GM21723 (cell line): ENCODE data around the gene KLHL7.
"Not testable (repeated sequence)": the region's sequence is repeated elsewhere in the genome, so short reads cannot be mapped to it uniquely, and the experiment has no call there.

ENCODE experiments used
- ATAC-seq: cut with Tn5 transposase; IDR thresholded peaks from one replicate; pipeline ENCODE4 v1.9.1; 2021; ENCODE audit warnings: mild to moderate bottlenecking, moderate library complexity; ENCODE audit not compliant: unreplicated experiment

Gene KLHL7

GRCh38 chr7:23106823-23107663, 1.5 kb downstream of the KLHL7 start:
- ATAC-seq = no peak

GRCh38 chr7:23107781-23108180, 2.2 kb downstream of the KLHL7 start:
- no peak for ATAC-seq

GRCh38 chr7:23108995-23109394, 3.4 kb downstream of the KLHL7 start:
- no peak for ATAC-seq

- ATAC-seq = no peak
These were observed 3.9 kb downstream of the KLHL7 start for GRCh38 chr7:23109470-23109869.

- no peak for ATAC-seq
These were observed 9.3 kb downstream of the KLHL7 start for GRCh38 chr7:23114896-23115295.

GRCh38 chr7:23115991-23116390, 10.4 kb downstream of the KLHL7 start:
- ATAC-seq = no peak

- no peak for ATAC-seq
These were observed 12.3 kb downstream of the KLHL7 start for GRCh38 chr7:23117841-23118240.

- ATAC-seq = no peak
These were observed 14.5 kb downstream of the KLHL7 start for GRCh38 chr7:23120106-23120505.

GRCh38 chr7:23121165-23121564, 15.6 kb downstream of the KLHL7 start:
- no peak for ATAC-seq

GRCh38 chr7:23123007-23123406, 17.4 kb downstream of the KLHL7 start:
- no peak for ATAC-seq

- no peak for ATAC-seq
These were observed 17.9 kb downstream of the KLHL7 start for GRCh38 chr7:23123465-23123864.

- ATAC-seq = no peak
These were observed 23.5 kb downstream of the KLHL7 start for GRCh38 chr7:23129036-23129435.

GRCh38 chr7:23131799-23132198, 26.2 kb downstream of the KLHL7 start:
- ATAC-seq = not testable (repeated sequence)

- no peak for ATAC-seq
These were observed 28.2 kb downstream of the KLHL7 start for GRCh38 chr7:23133797-23134196.

- ATAC-seq = no peak
These were observed 30.2 kb downstream of the KLHL7 start for GRCh38 chr7:23135755-23136154.

- no peak for ATAC-seq
These were observed 30.6 kb downstream of the KLHL7 start for GRCh38 chr7:23136216-23136615.

GRCh38 chr7:23157679-23158078, 52.1 kb downstream of the KLHL7 start:
- ATAC-seq = no peak

GRCh38 chr7:23158546-23158945, 53.0 kb downstream of the KLHL7 start:
- no peak for ATAC-seq

GRCh38 chr7:23161482-23161881, 55.9 kb downstream of the KLHL7 start:
- no peak for ATAC-seq

GRCh38 chr7:23164846-23165245, 59.3 kb downstream of the KLHL7 start:
- no peak for ATAC-seq

- no peak for ATAC-seq
These were observed 59.7 kb downstream of the KLHL7 start for GRCh38 chr7:23165316-23165715.

- ATAC-seq = no peak
These were observed 62.1 kb downstream of the KLHL7 start for GRCh38 chr7:23167691-23168090.
